Peyer's patch (tissue), 4 donors: ENCODE measurements around the gene SOCS1. TPM values are rescaled to one million over a fixed set of nuclear protein-coding genes. Genes with fewer than 3 reads are reported as not detected.

Experiments used
- DNase-seq, 3 donors: peaks; one replicate each; pipeline ENCODE4 v3.0.0-alpha.2; 2017 to 2019
- H3K27ac ChIP-seq, 4 donors: fragments of 200-600 bp; sonication (generic); one replicate each; pipeline ENCODE4 v1.5.1; 2016 to 2019
- H3K27me3 ChIP-seq, 2 donors: fragments of 200-600 bp; sonication (generic); one replicate each; pipeline ENCODE4 v1.5.1; 2019
- H3K36me3 ChIP-seq, 3 donors: fragments of 200-600 bp; sonication (generic); one replicate each; pipeline ENCODE4 v1.5.1; 2016 to 2019
- H3K4me1 ChIP-seq, 4 donors: fragments of 200-600 bp; sonication (generic); one replicate each; pipeline ENCODE4 v1.5.1; 2016 to 2019
- H3K4me3 ChIP-seq, 4 donors: fragments of 200-600 bp; sonication (generic); 1 replicate in 3 of 4; 2 replicates in 1 of 4; pipeline ENCODE4 v1.5.1; 2016 to 2019; ENCODE audit warnings: mild to moderate bottlenecking in 1 of 4
- H3K9me3 ChIP-seq, 4 donors: fragments of 200-600 bp; sonication (generic); one replicate each; pipeline ENCODE4 v1.5.1; 2016 to 2019; ENCODE audit warnings: mild to moderate bottlenecking in 1 of 4
- CTCF ChIP-seq, 6 experiments: fragments of 450-650 bp in 4 of 6; fragments of 200-600 bp in 2 of 6; sonication (generic) in 1 of 6; IDR thresholded peaks; one replicate each; pipeline ENCODE4 v1.5.1; 2017 to 2019; ENCODE audit warnings: antibody characterized with exemption in 6 of 6, mild to moderate bottlenecking in 3 of 6, moderate library complexity in 1 of 6
- POLR2A ChIP-seq, 2 donors: fragments of 450-650 bp; IDR thresholded peaks; one replicate each; pipeline ENCODE4 v1.5.1; 2017; ENCODE audit warnings: antibody characterized with exemption in 2 of 2, mild to moderate bottlenecking in 2 of 2, moderate library complexity in 2 of 2
- total RNA-seq, 4 donors: library from RNA; depleted of rRNA; stranded (reverse); fragments of >200 nt; gene quantifications; one replicate each; pipeline ENCODE4 v1.1.0, GENCODE V29; 2016

SOCS1 gene
- total RNA-seq, 4 donors from 2014 or later = 8.7 to 19.0 (median 15.3) TPM

GRCh38 chr16:11272921-11273720 is 17.1 kb upstream of the SOCS1 start, which contains the start of gene PRM3:
Gene PRM3 (minus strand): TSS chr16:11273629. CDS start chr16:11273595, 34 bp downstream.
- DNase-seq = no peak
- Histone ChIP-seq H3K27me3 (no peaks in the 10 kb centered on the region), H3K9me3 (no peaks in the 10 kb centered on the region), H3K4me1 (no peaks in the 10 kb centered on the region), H3K27ac (no peak within 1 kb of the TSS), H3K4me3 (no peak within 1 kb of the TSS), H3K36me3 (no peaks in the 10 kb centered on the region)
- TF ChIP-seq CTCF (IDR thresholded peaks at IDR 0.05) (no peak), POLR2A (IDR thresholded peaks at IDR 0.05) (no peak)

GRCh38 chr16:11272484-11272883 is 16.5 kb upstream of the SOCS1 start:
- no peak overlapping the region for H3K4me3 ChIP-seq
- TF ChIP-seq CTCF (IDR thresholded peaks at IDR 0.05) = no peak
- TF ChIP-seq POLR2A (IDR thresholded peaks at IDR 0.05) = no peak
- DNase-seq = no peak
- no peak overlapping the region for H3K27ac ChIP-seq
- no peaks in the 10 kb centered on the region for H3K9me3 ChIP-seq
- no peaks in the 10 kb centered on the region for H3K27me3 ChIP-seq
- no peaks in the 10 kb centered on the region for H3K4me1 ChIP-seq
- no peaks in the 10 kb centered on the region for H3K36me3 ChIP-seq

- TF ChIP-seq POLR2A (IDR thresholded peaks at IDR 0.05) (no peak), CTCF (IDR thresholded peaks at IDR 0.05) (no peak)
- no peaks in the 10 kb centered on the region for H3K27me3 ChIP-seq
- no peak overlapping the region for H3K4me3 ChIP-seq
- no peak for DNase-seq
- no peaks in the 10 kb centered on the region for H3K36me3 ChIP-seq
- no peak overlapping the region for H3K27ac ChIP-seq
- no peaks in the 10 kb centered on the region for H3K9me3 ChIP-seq
- H3K4me1 ChIP-seq = no peaks in the 10 kb centered on the region
Observed at GRCh38 chr16:11271610-11272009, 15.6 kb upstream of the SOCS1 start.

GRCh38 chr16:11270602-11271162 is 14.7 kb upstream of the SOCS1 start:
- Histone ChIP-seq H3K4me1 (no peaks in the 10 kb centered on the region), H3K27ac (no peak overlapping the region), H3K27me3 (no peaks in the 10 kb centered on the region), H3K36me3 (no peaks in the 10 kb centered on the region), H3K4me3 (no peak overlapping the region), H3K9me3 (no peaks in the 10 kb centered on the region)
- TF ChIP-seq CTCF (IDR thresholded peaks at IDR 0.05) (no peak), POLR2A (IDR thresholded peaks at IDR 0.05) (no peak)
- DNase-seq = no peak

GRCh38 chr16:11268921-11269375 is 12.9 kb upstream of the SOCS1 start, which contains the start of gene TNP2:
Gene TNP2 (minus strand): TSS chr16:11269325. CDS start chr16:11269262, 63 bp downstream.
- peaks cover 0 to 5% (median under 1%) of the 10 kb centered on the region in 4 donors for H3K4me1 ChIP-seq
- no peaks in the 10 kb centered on the region for H3K27me3 ChIP-seq
- TF ChIP-seq POLR2A (IDR thresholded peaks at IDR 0.05) (no peak), CTCF (IDR thresholded peaks at IDR 0.05) (no peak)
- DNase-seq = no peak
- no peaks in the 10 kb centered on the region for H3K36me3 ChIP-seq
- H3K27ac ChIP-seq = no peak within 1 kb of the TSS
- no peaks in the 10 kb centered on the region for H3K9me3 ChIP-seq
- no peak within 1 kb of the TSS for H3K4me3 ChIP-seq
